SU-DHL-6 (cell line): ENCODE data around the gene AFAP1.

Experiments used
- H2AFZ ChIP-seq: fragments of 200-600 bp; sonication (generic); 2 replicates; pipeline ENCODE4 v1.6.1; 2014; ENCODE audit warnings: low read depth, mild to moderate bottlenecking, moderate library complexity, mixed read lengths, antibody characterized with exemption, low read length; ENCODE audit not compliant: severe bottlenecking
- H3F3A ChIP-seq: fragments of 200-600 bp; shearing (Covaris generic); 2 replicates; pipeline ENCODE4 v1.6.0; 2016; ENCODE audit warnings: antibody characterized with exemption, mild to moderate bottlenecking; ENCODE audit not compliant: insufficient read depth
- H3K27ac ChIP-seq: fragments of 200-600 bp; sonication (generic); 2 replicates; pipeline ENCODE4 v1.5.1; 2016; ENCODE audit warnings: low read depth, mild to moderate bottlenecking, low read length, moderate library complexity, mixed read lengths
- H3K27me3 ChIP-seq: fragments of 200-600 bp; sonication (generic), shearing (Covaris generic); 2 replicates; pipeline ENCODE4 v1.6.0; 2014; ENCODE audit warnings: mild to moderate bottlenecking, low read length
- H3K36me3 ChIP-seq: fragments of 200-600 bp; sonication (generic); 2 replicates; pipeline ENCODE4 v1.6.1; 2014; ENCODE audit warnings: mild to moderate bottlenecking, low read length, mixed read lengths
- H3K4me2 ChIP-seq: fragments of 300-600, 200-600 bp; shearing (Covaris generic), sonication (generic); 2 replicates; pipeline ENCODE4 v1.6.0; 2014; ENCODE audit warnings: low read length, low read depth, mild to moderate bottlenecking; ENCODE audit not compliant: poor library complexity, severe bottlenecking
- H3K4me3 ChIP-seq: fragments of 200-600 bp; sonication (generic); 2 replicates; pipeline ENCODE4 v1.5.1; 2014; ENCODE audit warnings: antibody characterized with exemption, low read length, mild to moderate bottlenecking, mixed read lengths; ENCODE audit not compliant: insufficient read depth, poor library complexity, severe bottlenecking
- H3K79me2 ChIP-seq: fragments of 200-600 bp; sonication (generic); 2 replicates; pipeline ENCODE4 v1.6.1; 2014; ENCODE audit warnings: mild to moderate bottlenecking, low read length, moderate library complexity; ENCODE audit not compliant: insufficient read depth
- H3K9ac ChIP-seq: fragments of 200-600 bp; sonication (generic); 2 replicates; pipeline ENCODE4 v1.7.0; 2014; ENCODE audit warnings: mild to moderate bottlenecking, low read length
- H3K9me2 ChIP-seq: fragments of 200-600 bp; sonication (generic); replicated peaks from 2 replicates; pipeline ENCODE4 v1.6.1; 2014; ENCODE audit warnings: low read length; ENCODE audit not compliant: insufficient read depth
- H3K9me3 ChIP-seq: fragments of 200-600 bp; sonication (generic); 2 replicates; pipeline ENCODE4 v1.6.1; 2014; ENCODE audit warnings: low read length, mixed read lengths; ENCODE audit not compliant: insufficient read depth
- H4K20me1 ChIP-seq: fragments of 200-600 bp; sonication (generic); 2 replicates; pipeline ENCODE4 v1.6.1; 2014; ENCODE audit warnings: low read depth, mild to moderate bottlenecking, antibody characterized with exemption, low read length, moderate library complexity, mixed read lengths
- EZH2phosphoT487 ChIP-seq: fragments of 200-600 bp; sonication (generic), shearing (Covaris generic); conservative IDR thresholded peaks from 2 replicates; pipeline ENCODE4 v1.6.1; 2018; ENCODE audit warnings: mild to moderate bottlenecking, antibody characterized with exemption, low read length, moderate library complexity, mixed read lengths
- TF ChIP-seq, protein P1 (sequence below): fragments of 200-600 bp; sonication (generic); IDR thresholded peaks from one replicate; pipeline ENCODE4 v1.5.1; 2017; ENCODE audit warnings: antibody characterized with exemption, mild to moderate bottlenecking, low read length, moderate library complexity; ENCODE audit not compliant: insufficient read depth, poor library complexity, severe bottlenecking

The AFAP1 gene

GRCh38 chr4:7734651-7735260 lies 204.9 kb downstream of the AFAP1 start:
- no peaks in the 10 kb centered on the region for H3K27me3 ChIP-seq
- no peak overlapping the region for H3K9ac ChIP-seq
- H3K36me3 ChIP-seq, result no peaks in the 10 kb centered on the region
- H3K4me3 ChIP-seq, result no peak overlapping the region
- no peaks in the 10 kb centered on the region for H3F3A ChIP-seq
- no peak overlapping the region for H2AFZ ChIP-seq
- no peak overlapping the region for H3K27ac ChIP-seq
- TF ChIP-seq, protein P1, sequence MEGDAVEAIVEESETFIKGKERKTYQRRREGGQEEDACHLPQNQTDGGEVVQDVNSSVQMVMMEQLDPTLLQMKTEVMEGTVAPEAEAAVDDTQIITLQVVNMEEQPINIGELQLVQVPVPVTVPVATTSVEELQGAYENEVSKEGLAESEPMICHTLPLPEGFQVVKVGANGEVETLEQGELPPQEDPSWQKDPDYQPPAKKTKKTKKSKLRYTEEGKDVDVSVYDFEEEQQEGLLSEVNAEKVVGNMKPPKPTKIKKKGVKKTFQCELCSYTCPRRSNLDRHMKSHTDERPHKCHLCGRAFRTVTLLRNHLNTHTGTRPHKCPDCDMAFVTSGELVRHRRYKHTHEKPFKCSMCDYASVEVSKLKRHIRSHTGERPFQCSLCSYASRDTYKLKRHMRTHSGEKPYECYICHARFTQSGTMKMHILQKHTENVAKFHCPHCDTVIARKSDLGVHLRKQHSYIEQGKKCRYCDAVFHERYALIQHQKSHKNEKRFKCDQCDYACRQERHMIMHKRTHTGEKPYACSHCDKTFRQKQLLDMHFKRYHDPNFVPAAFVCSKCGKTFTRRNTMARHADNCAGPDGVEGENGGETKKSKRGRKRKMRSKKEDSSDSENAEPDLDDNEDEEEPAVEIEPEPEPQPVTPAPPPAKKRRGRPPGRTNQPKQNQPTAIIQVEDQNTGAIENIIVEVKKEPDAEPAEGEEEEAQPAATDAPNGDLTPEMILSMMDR, result no peak
- no peak for TF ChIP-seq EZH2phosphoT487
- no peak overlapping the region for H3K4me2 ChIP-seq
- H3K79me2 ChIP-seq, result no peaks in the 10 kb centered on the region
- H3K9me3 ChIP-seq, result no peaks in the 10 kb centered on the region
- no peaks in the 10 kb centered on the region for H4K20me1 ChIP-seq
- no peaks in the 10 kb centered on the region for H3K9me2 ChIP-seq

DNA sequence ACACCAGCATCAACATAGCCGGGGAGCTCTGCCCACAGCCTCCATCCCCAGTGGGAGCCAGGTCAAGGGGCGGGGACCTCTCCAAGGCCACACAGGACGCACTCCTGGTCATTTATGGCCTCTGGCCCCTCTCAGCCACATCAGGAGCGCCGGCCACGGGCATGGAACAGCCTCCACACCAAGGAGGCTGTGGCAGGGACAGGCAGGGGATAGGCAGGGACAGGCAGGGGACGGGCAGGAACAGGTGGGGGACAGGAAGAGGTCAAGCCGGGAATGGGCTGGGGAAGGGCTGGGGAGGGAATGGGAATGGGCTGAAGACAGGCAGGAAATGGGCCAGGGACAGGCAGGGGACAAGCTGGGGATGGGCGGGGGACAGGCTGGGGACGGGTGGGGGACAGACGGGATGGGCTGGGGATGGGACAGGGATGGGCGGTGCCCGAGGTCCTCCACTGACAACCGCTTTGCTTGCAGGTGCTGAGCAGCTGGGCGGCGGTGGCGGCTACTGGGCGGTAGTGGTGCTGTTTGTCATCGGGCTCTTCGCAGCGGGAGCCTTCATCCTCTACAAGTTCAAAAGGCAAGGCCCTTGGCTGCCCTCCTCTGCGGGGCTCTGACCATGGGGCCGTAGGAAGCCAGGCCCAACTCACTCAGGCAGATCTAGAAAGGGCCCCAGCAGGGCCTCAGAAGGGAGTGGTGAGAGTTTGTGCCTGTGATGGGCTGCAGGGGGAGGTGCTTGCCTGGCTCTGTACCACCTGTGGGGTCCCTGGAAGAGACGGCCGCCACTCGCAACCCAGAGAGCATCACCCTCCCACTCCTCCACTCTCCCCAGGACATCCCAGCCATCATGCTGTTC lies 205.6 kb downstream of the AFAP1 start:
- Histone ChIP-seq H3K9me2 (no peaks in the 10 kb centered on the region), H3K36me3 (no peaks in the 10 kb centered on the region), H3F3A (no peaks in the 10 kb centered on the region), H2AFZ (no peak overlapping the region), H3K9ac (no peak overlapping the region), H3K4me3 (no peak overlapping the region), H3K9me3 (no peaks in the 10 kb centered on the region), H3K79me2 (no peaks in the 10 kb centered on the region), H3K4me2 (no peak overlapping the region), H3K27ac (no peak overlapping the region), H4K20me1 (no peaks in the 10 kb centered on the region), H3K27me3 (no peaks in the 10 kb centered on the region)
- no peak for TF ChIP-seq EZH2phosphoT487
- TF ChIP-seq, protein P1, result no peak

DNA sequence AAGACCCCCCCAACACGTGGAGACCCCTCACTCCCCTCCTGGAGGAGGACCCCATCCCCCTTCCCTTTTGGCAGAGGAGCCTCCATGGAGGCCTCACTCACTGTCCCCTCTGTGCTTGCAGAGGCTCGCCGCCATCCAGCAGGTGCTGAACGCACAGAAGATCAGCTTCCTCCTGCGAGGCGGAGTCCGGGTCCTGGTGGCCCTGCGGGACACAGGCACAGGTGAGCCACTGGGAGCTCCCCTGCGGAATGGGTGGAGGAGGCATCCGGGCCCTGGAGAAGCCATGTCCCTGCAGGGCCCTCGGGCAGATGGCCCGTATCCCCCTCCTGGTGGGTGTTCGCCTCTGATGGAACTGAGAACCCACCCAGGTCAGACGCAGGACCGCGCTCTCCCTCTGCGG lies 206.5 kb downstream of the AFAP1 start:
- no peaks in the 10 kb centered on the region for H3K27me3 ChIP-seq
- no peak overlapping the region for H3K4me2 ChIP-seq
- no peaks in the 10 kb centered on the region for H3K9me3 ChIP-seq
- H3K79me2 ChIP-seq, result no peaks in the 10 kb centered on the region
- H3K9me2 ChIP-seq, result no peaks in the 10 kb centered on the region
- TF ChIP-seq EZH2phosphoT487, result no peak
- TF ChIP-seq, protein P1, result no peak
- H3F3A ChIP-seq, result no peaks in the 10 kb centered on the region
- no peak overlapping the region for H3K9ac ChIP-seq
- no peak overlapping the region for H3K27ac ChIP-seq
- no peak overlapping the region for H3K4me3 ChIP-seq
- no peaks in the 10 kb centered on the region for H3K36me3 ChIP-seq
- no peak overlapping the region for H2AFZ ChIP-seq
- H4K20me1 ChIP-seq, result no peaks in the 10 kb centered on the region
